ENCODE results near the gene ANOS1.

- TF ChIP-seq CTCF (IDR thresholded peaks at IDR 0.05) = no peak
- TF ChIP-seq POLR2A (IDR thresholded peaks at IDR 0.05) = no peak
Observed at GRCh38 chrX:8591501-8591900, 140.4 kb downstream of the ANOS1 start.
